Measurements from ENCODE around the gene SYNPR.

Gene SYNPR

GRCh38 chr3:63325386-63325785, 47.3 kb downstream of the SYNPR start:
- DNase-seq (ENCODE audit: low read depth): no peak
- TF ChIP-seq, protein P1, sequence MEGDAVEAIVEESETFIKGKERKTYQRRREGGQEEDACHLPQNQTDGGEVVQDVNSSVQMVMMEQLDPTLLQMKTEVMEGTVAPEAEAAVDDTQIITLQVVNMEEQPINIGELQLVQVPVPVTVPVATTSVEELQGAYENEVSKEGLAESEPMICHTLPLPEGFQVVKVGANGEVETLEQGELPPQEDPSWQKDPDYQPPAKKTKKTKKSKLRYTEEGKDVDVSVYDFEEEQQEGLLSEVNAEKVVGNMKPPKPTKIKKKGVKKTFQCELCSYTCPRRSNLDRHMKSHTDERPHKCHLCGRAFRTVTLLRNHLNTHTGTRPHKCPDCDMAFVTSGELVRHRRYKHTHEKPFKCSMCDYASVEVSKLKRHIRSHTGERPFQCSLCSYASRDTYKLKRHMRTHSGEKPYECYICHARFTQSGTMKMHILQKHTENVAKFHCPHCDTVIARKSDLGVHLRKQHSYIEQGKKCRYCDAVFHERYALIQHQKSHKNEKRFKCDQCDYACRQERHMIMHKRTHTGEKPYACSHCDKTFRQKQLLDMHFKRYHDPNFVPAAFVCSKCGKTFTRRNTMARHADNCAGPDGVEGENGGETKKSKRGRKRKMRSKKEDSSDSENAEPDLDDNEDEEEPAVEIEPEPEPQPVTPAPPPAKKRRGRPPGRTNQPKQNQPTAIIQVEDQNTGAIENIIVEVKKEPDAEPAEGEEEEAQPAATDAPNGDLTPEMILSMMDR (IDR thresholded peaks at IDR 0.05; ENCODE audit: low read length, missing control alignments): no peak
- no peak overlapping the region for H3K4me3 ChIP-seq (replicated peaks; ENCODE audit: low read depth, low read length)

DNA sequence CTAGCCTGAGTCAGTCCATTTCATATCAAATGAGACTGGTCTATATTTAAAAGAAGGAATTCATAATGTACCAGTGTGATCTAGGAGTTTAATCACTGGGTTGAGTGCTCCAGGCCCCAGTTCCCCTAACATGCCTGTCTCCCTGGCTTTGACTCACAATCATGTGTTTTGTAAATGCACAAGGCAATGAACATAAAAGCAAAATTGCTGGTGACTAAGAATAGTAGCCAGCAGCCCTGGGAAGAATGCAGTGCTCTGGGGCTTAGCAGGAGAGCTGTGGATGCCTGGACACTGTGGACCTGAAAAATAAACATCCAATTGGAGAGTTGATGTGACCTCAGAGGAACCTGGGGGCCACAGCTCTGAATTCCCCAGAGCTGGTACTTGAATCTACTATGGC, 50.3 kb downstream of the SYNPR start:
- TF ChIP-seq, protein P1 (IDR thresholded peaks at IDR 0.05; ENCODE audit: low read length, missing control alignments): no peak
- H3K4me3 ChIP-seq (replicated peaks; ENCODE audit: low read depth, low read length): no peak overlapping the region
- DNase-seq (ENCODE audit: low read depth): peak; percentile 23

- no peak overlapping the region for H3K4me3 ChIP-seq (replicated peaks; ENCODE audit: low read depth, low read length)
- TF ChIP-seq, protein P1 (IDR thresholded peaks at IDR 0.05; ENCODE audit: low read length, missing control alignments): no peak
- DNase-seq (ENCODE audit: low read depth): no peak
Observed at GRCh38 chr3:63331520-63331919, 53.4 kb downstream of the SYNPR start.

GRCh38 chr3:63333815-63334214, 55.7 kb downstream of the SYNPR start:
- TF ChIP-seq, protein P1 (IDR thresholded peaks at IDR 0.05; ENCODE audit: low read length, missing control alignments): peak; percentile 30
- no peak overlapping the region for H3K4me3 ChIP-seq (replicated peaks; ENCODE audit: low read depth, low read length)
- DNase-seq (ENCODE audit: low read depth): peak; percentile 48

GRCh38 chr3:63338351-63338750, 60.2 kb downstream of the SYNPR start:
- H3K4me3 ChIP-seq (replicated peaks; ENCODE audit: low read depth, low read length): no peak overlapping the region
- TF ChIP-seq, protein P1 (IDR thresholded peaks at IDR 0.05; ENCODE audit: low read length, missing control alignments): no peak

GRCh38 chr3:63343674-63344073, 65.6 kb downstream of the SYNPR start:
- H3K4me3 ChIP-seq (replicated peaks; ENCODE audit: low read depth, low read length): no peak overlapping the region
- peak; percentile 99 for DNase-seq (ENCODE audit: low read depth)
- TF ChIP-seq, protein P1 (IDR thresholded peaks at IDR 0.05; ENCODE audit: low read length, missing control alignments): no peak

More at GRCh38 chr3:63338351-63338750, 60.2 kb downstream of the SYNPR start:
- no peak for DNase-seq (ENCODE audit: low read depth)

DNA sequence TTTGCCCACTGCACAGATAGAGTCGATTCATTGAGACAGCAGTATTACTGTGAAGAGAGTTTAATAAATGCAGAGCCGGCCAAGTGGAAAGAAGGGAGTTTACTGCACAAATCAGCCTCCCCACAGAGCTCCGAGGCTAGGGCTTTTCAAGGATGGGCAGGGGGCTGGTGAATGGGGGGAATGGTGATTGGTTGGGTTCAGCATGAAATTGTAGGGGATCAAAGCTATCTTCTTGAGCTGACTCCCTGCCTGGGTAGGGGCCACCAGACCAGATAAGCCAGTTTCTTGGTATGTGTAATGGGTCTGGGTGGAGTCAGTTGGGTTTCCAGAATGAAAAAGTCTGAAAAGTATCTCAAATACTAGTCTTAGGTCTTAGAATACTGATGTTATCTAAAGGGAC, 66.6 kb downstream of the SYNPR start:
- no peak for DNase-seq (ENCODE audit: low read depth)
- TF ChIP-seq, protein P1 (IDR thresholded peaks at IDR 0.05; ENCODE audit: low read length, missing control alignments): no peak
- no peak overlapping the region for H3K4me3 ChIP-seq (replicated peaks; ENCODE audit: low read depth, low read length)
